Peyer's patch (tissue), 4 donors: ENCODE measurements around the gene SPOCK2. TPM values are rescaled to one million over a fixed set of nuclear protein-coding genes. Genes with fewer than 3 reads are reported as not detected.

Source experiments
- DNase-seq, 3 donors: peaks; one replicate each; pipeline ENCODE4 v3.0.0-alpha.2; 2017 to 2019
- H3K27ac ChIP-seq, 4 donors: fragments of 200-600 bp; sonication (generic); one replicate each; pipeline ENCODE4 v1.5.1; 2016 to 2019
- H3K27me3 ChIP-seq, 2 donors: fragments of 200-600 bp; sonication (generic); one replicate each; pipeline ENCODE4 v1.5.1; 2019
- H3K36me3 ChIP-seq, 3 donors: fragments of 200-600 bp; sonication (generic); one replicate each; pipeline ENCODE4 v1.5.1; 2016 to 2019
- H3K4me1 ChIP-seq, 4 donors: fragments of 200-600 bp; sonication (generic); one replicate each; pipeline ENCODE4 v1.5.1; 2016 to 2019
- H3K4me3 ChIP-seq, 4 donors: fragments of 200-600 bp; sonication (generic); 1 replicate in 3 of 4; 2 replicates in 1 of 4; pipeline ENCODE4 v1.5.1; 2016 to 2019; ENCODE audit warnings: mild to moderate bottlenecking in 1 of 4
- H3K9me3 ChIP-seq, 4 donors: fragments of 200-600 bp; sonication (generic); one replicate each; pipeline ENCODE4 v1.5.1; 2016 to 2019; ENCODE audit warnings: mild to moderate bottlenecking in 1 of 4
- CTCF ChIP-seq, 6 experiments: fragments of 450-650 bp in 4 of 6; fragments of 200-600 bp in 2 of 6; sonication (generic) in 1 of 6; IDR thresholded peaks; one replicate each; pipeline ENCODE4 v1.5.1; 2017 to 2019; ENCODE audit warnings: antibody characterized with exemption in 6 of 6, mild to moderate bottlenecking in 3 of 6, moderate library complexity in 1 of 6
- POLR2A ChIP-seq, 2 donors: fragments of 450-650 bp; IDR thresholded peaks; one replicate each; pipeline ENCODE4 v1.5.1; 2017; ENCODE audit warnings: antibody characterized with exemption in 2 of 2, mild to moderate bottlenecking in 2 of 2, moderate library complexity in 2 of 2
- total RNA-seq, 4 donors: library from RNA; depleted of rRNA; stranded (reverse); fragments of >200 nt; gene quantifications; one replicate each; pipeline ENCODE4 v1.1.0, GENCODE V29; 2016

Gene SPOCK2
- total RNA-seq, 4 donors from 2014 or later: 8.3 to 54.5 (median 11.4) TPM

GRCh38 chr10:72073708-72074573 lies 14.4 kb downstream of the SPOCK2 start:
- TF ChIP-seq CTCF (IDR thresholded peaks at IDR 0.05) (no peak), POLR2A (IDR thresholded peaks at IDR 0.05) (no peak)
- H3K36me3 ChIP-seq: no peaks in the 10 kb centered on the region
- DNase-seq: peak in 1 of 3 donors; percentile 29
- H3K4me1 ChIP-seq: peaks cover 0 to 8% (median 0%) of the 10 kb centered on the region in 4 donors
- H3K27me3 ChIP-seq: no peaks in the 10 kb centered on the region
- H3K9me3 ChIP-seq: no peaks in the 10 kb centered on the region
- no peak overlapping the region for H3K4me3 ChIP-seq
- H3K27ac ChIP-seq: no peak overlapping the region

- peaks cover 0 to 8% (median 0%) of the 10 kb centered on the region in 4 donors for H3K4me1 ChIP-seq
Observed at GRCh38 chr10:72072639-72073038, 15.7 kb downstream of the SPOCK2 start.

GRCh38 chr10:72072046-72072445 lies 16.3 kb downstream of the SPOCK2 start:
- DNase-seq: no peak
- no peaks in the 10 kb centered on the region for H3K9me3 ChIP-seq
- peaks cover 0 to 8% (median 0%) of the 10 kb centered on the region in 4 donors for H3K4me1 ChIP-seq
- H3K36me3 ChIP-seq: no peaks in the 10 kb centered on the region
- no peak for TF ChIP-seq CTCF (IDR thresholded peaks at IDR 0.05)
- TF ChIP-seq POLR2A (IDR thresholded peaks at IDR 0.05): no peak
- H3K4me3 ChIP-seq: no peak overlapping the region
- no peak overlapping the region for H3K27ac ChIP-seq
- no peaks in the 10 kb centered on the region for H3K27me3 ChIP-seq

More at GRCh38 chr10:72072639-72073038, 15.7 kb downstream of the SPOCK2 start:
- TF ChIP-seq CTCF (IDR thresholded peaks at IDR 0.05) (no peak), POLR2A (IDR thresholded peaks at IDR 0.05) (no peak)
- DNase-seq: no peak
- H3K4me3 ChIP-seq: no peak overlapping the region
- no peak overlapping the region for H3K27ac ChIP-seq
- no peaks in the 10 kb centered on the region for H3K36me3 ChIP-seq
- no peaks in the 10 kb centered on the region for H3K9me3 ChIP-seq
- H3K27me3 ChIP-seq: no peaks in the 10 kb centered on the region

GRCh38 chr10:72069751-72070526 lies 18.4 kb downstream of the SPOCK2 start:
- Histone ChIP-seq H3K9me3 (no peaks in the 10 kb centered on the region), H3K36me3 (no peaks in the 10 kb centered on the region), H3K27me3 (no peaks in the 10 kb centered on the region), H3K4me1 (no peaks in the 10 kb centered on the region), H3K4me3 (no peak overlapping the region), H3K27ac (no peak overlapping the region)
- no peak for DNase-seq
- TF ChIP-seq CTCF (IDR thresholded peaks at IDR 0.05) (peak in 1 of 6 experiments; percentile 5), POLR2A (IDR thresholded peaks at IDR 0.05) (no peak)

- Histone ChIP-seq H3K4me3 (no peak overlapping the region), H3K9me3 (no peaks in the 10 kb centered on the region), H3K36me3 (no peaks in the 10 kb centered on the region), H3K27ac (no peak overlapping the region), H3K27me3 (no peaks in the 10 kb centered on the region), H3K4me1 (no peaks in the 10 kb centered on the region)
- no peak for TF ChIP-seq POLR2A (IDR thresholded peaks at IDR 0.05)
- TF ChIP-seq CTCF (IDR thresholded peaks at IDR 0.05): no peak
- no peak for DNase-seq
Observed at GRCh38 chr10:72068901-72069446, 19.4 kb downstream of the SPOCK2 start.
